ENCODE results near the gene ZC3H10. TPM values are rescaled to one million over a fixed set of nuclear protein-coding genes. Genes with fewer than 3 reads are reported as not detected.
"Not testable (repeated sequence)": the region's sequence is repeated elsewhere in the genome, so short reads cannot be mapped to it uniquely, and the experiment has no call there.

The ZC3H10 gene
- total RNA-seq, 6 experiments from 2014 or later = 3.3 to 4.7 (median 3.8) TPM

DNA sequence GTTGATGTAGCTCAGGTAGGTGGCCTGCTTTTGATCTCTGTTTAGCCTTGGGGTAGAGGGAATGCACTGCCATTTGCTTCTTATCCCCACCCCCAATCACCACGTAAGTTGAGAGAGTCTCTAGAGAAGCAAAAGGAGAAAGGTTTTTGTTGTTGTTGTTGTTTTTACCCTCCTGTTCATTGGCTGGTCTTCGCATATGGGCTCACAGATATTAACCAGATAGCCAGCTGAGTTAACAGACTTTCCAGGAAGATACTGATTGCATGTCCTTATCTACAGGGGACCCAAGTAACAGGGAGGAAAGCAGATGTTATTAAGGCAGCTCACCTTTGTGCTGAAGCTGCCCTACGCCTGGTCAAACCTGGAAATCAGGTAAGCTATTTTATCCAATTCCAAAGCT lies 10.8 kb upstream of the ZC3H10 start:
- Mint-ChIP-seq H3K9me3 (no peaks in the 10 kb centered on the region), H3K36me3 (ENCODE audit: low read depth) (peaks cover 41% of the 10 kb centered on the region), H3K4me3 (no peak overlapping the region), H3K4me1 (ENCODE audit: low read depth) (peaks cover 34% of the 10 kb centered on the region), H3K27ac (peak overlapping the region; percentile 34; the same call in 1 of the 2 replicates), H3K27me3 (ENCODE audit: insufficient read depth) (peaks cover 2% of the 10 kb centered on the region)
- no peak for DNase-seq
- TF ChIP-seq, protein P1, sequence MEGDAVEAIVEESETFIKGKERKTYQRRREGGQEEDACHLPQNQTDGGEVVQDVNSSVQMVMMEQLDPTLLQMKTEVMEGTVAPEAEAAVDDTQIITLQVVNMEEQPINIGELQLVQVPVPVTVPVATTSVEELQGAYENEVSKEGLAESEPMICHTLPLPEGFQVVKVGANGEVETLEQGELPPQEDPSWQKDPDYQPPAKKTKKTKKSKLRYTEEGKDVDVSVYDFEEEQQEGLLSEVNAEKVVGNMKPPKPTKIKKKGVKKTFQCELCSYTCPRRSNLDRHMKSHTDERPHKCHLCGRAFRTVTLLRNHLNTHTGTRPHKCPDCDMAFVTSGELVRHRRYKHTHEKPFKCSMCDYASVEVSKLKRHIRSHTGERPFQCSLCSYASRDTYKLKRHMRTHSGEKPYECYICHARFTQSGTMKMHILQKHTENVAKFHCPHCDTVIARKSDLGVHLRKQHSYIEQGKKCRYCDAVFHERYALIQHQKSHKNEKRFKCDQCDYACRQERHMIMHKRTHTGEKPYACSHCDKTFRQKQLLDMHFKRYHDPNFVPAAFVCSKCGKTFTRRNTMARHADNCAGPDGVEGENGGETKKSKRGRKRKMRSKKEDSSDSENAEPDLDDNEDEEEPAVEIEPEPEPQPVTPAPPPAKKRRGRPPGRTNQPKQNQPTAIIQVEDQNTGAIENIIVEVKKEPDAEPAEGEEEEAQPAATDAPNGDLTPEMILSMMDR (IDR thresholded peaks at IDR 0.05) = no peak

DNA sequence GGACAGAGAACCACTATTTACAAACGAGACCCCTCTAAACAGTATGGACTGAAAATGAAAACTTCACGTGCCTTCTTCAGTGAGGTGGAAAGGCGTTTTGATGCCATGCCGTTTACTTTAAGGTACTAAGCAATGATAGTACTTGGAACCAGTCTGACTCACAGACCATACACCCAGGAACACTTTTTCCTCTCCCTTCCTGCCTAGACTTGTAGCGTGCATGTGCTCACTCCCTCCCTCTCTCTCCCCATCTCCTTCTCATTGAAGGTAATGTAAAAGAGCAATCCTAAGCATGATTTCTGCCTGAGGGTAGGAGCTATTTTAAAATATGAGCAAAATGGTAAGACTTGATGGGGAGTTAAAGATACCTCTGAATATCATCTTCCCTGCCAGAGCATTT lies 7.5 kb upstream of the ZC3H10 start:
- no peak for DNase-seq
- H3K9me3 Mint-ChIP-seq = no peaks in the 10 kb centered on the region
- TF ChIP-seq, protein P1 (IDR thresholded peaks at IDR 0.05) = no peak
- H3K4me3 Mint-ChIP-seq = no peak overlapping the region
- peaks cover 25% of the 10 kb centered on the region for H3K4me1 Mint-ChIP-seq (ENCODE audit: low read depth)
- no peak overlapping the region for H3K27ac Mint-ChIP-seq
- H3K36me3 Mint-ChIP-seq (ENCODE audit: low read depth) = peaks cover 45% of the 10 kb centered on the region
- H3K27me3 Mint-ChIP-seq (ENCODE audit: insufficient read depth) = no peaks in the 10 kb centered on the region

GRCh38 chr12:56114084-56114483 lies 4.0 kb upstream of the ZC3H10 start:
- peaks cover 7% of the 10 kb centered on the region; the same call in 1 of the 2 replicates for H3K9me3 Mint-ChIP-seq
- H3K27ac Mint-ChIP-seq = peak overlapping the region; percentile 42
- H3K36me3 Mint-ChIP-seq (ENCODE audit: low read depth) = peaks cover 42% of the 10 kb centered on the region
- no peak for DNase-seq
- peaks cover 17% of the 10 kb centered on the region for H3K27me3 Mint-ChIP-seq (ENCODE audit: insufficient read depth)
- no peak overlapping the region for H3K4me3 Mint-ChIP-seq
- peaks cover 22% of the 10 kb centered on the region for H3K4me1 Mint-ChIP-seq (ENCODE audit: low read depth)
- TF ChIP-seq, protein P1 (IDR thresholded peaks at IDR 0.05) = no peak

GRCh38 chr12:56115329-56115728 lies 2.7 kb upstream of the ZC3H10 start:
- TF ChIP-seq, protein P1 (IDR thresholded peaks at IDR 0.05) = no peak
- Mint-ChIP-seq H3K4me1 (ENCODE audit: low read depth) (peaks cover 34% of the 10 kb centered on the region), H3K9me3 (peaks cover 7% of the 10 kb centered on the region; the same call in 1 of the 2 replicates), H3K4me3 (peak overlapping the region; percentile 95), H3K36me3 (ENCODE audit: low read depth) (peaks cover 38% of the 10 kb centered on the region), H3K27me3 (ENCODE audit: insufficient read depth) (peaks cover 19% of the 10 kb centered on the region), H3K27ac (peak overlapping the region; percentile 98)
- no peak for DNase-seq

- TF ChIP-seq, protein P1 (IDR thresholded peaks at IDR 0.05) = no peak
- peaks cover 7% of the 10 kb centered on the region; the same call in 1 of the 2 replicates for H3K9me3 Mint-ChIP-seq
- peak within 1 kb of the TSS; percentile 98 for H3K27ac Mint-ChIP-seq
- peaks cover 38% of the 10 kb centered on the region for H3K36me3 Mint-ChIP-seq (ENCODE audit: low read depth)
- peak; percentile 83 for DNase-seq
- peaks cover 36% of the 10 kb centered on the region for H3K4me1 Mint-ChIP-seq (ENCODE audit: low read depth)
- peaks cover 19% of the 10 kb centered on the region for H3K27me3 Mint-ChIP-seq (ENCODE audit: insufficient read depth)
- peak within 1 kb of the TSS; percentile 95 for H3K4me3 Mint-ChIP-seq
Observed at GRCh38 chr12:56116267-56117081, 1.6 kb upstream of the ZC3H10 start, which contains the start of gene RPL41. TSS of gene RPL41 (plus strand) at chr12:56116633.

- H3K9me3 Mint-ChIP-seq, DNase-seq: not testable (repeated sequence)
- H3K4me1 Mint-ChIP-seq (ENCODE audit: low read depth) = peaks cover 36% of the 10 kb centered on the region
- H3K36me3 Mint-ChIP-seq (ENCODE audit: low read depth) = peaks cover 38% of the 10 kb centered on the region
- H3K4me3 Mint-ChIP-seq = peak overlapping the region; percentile 95
- H3K27me3 Mint-ChIP-seq (ENCODE audit: insufficient read depth) = peaks cover 19% of the 10 kb centered on the region
- H3K27ac Mint-ChIP-seq = peak overlapping the region; percentile 98
Observed at GRCh38 chr12:56117082-56117706, 872 bp upstream of the ZC3H10 start.
